A673 (cell line): ENCODE measurements around the gene SPRTN.

Experiments used
- EZH2 ChIP-seq: fragments of 200-600 bp; sonication (generic); IDR thresholded peaks from 2 replicates; pipeline ENCODE4 v1.6.1; 2017; ENCODE audit warnings: borderline replicate concordance, low read depth, mild to moderate bottlenecking, mixed read lengths, antibody characterized with exemption, low read length; ENCODE audit not compliant: poor library complexity, severe bottlenecking
- TF ChIP-seq, protein P1 (sequence below): fragments of 300-800, 200-600 bp; sonication (generic); conservative IDR thresholded peaks from 2 replicates; pipeline ENCODE4 v1.5.1; 2017; ENCODE audit warnings: low read depth, mild to moderate bottlenecking, antibody characterized with exemption, low read length, moderate library complexity, mixed read lengths

DNA sequence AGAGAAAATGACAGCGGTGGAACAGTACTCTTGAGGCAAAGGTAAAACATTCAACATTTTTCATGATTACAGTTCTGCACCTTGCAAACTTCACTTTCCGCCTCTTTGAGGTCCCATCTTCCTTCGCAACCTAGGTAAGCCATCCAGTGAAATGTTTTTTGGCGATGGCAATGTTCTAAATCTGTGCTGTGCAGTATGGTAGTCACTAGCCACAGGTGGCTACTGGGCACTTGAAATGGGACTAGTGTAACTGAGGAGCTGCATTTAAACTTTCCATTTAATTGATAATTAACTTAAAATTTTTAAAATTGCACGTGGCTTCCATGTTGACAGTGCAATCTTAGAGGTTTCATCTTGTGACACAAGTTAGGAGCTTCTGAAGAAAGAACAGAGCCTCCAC is 13.4 kb upstream of the SPRTN start:
- TF ChIP-seq, protein P1, sequence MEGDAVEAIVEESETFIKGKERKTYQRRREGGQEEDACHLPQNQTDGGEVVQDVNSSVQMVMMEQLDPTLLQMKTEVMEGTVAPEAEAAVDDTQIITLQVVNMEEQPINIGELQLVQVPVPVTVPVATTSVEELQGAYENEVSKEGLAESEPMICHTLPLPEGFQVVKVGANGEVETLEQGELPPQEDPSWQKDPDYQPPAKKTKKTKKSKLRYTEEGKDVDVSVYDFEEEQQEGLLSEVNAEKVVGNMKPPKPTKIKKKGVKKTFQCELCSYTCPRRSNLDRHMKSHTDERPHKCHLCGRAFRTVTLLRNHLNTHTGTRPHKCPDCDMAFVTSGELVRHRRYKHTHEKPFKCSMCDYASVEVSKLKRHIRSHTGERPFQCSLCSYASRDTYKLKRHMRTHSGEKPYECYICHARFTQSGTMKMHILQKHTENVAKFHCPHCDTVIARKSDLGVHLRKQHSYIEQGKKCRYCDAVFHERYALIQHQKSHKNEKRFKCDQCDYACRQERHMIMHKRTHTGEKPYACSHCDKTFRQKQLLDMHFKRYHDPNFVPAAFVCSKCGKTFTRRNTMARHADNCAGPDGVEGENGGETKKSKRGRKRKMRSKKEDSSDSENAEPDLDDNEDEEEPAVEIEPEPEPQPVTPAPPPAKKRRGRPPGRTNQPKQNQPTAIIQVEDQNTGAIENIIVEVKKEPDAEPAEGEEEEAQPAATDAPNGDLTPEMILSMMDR, result no peak
- TF ChIP-seq EZH2, result no peak
